H1 (cell line): Measurements from ENCODE around the gene FBXO45. TPM values are rescaled to one million over a fixed set of nuclear protein-coding genes. Genes with fewer than 3 reads are reported as not detected.
A peak's percentile ranks its signal among the peaks of the same experiment; 100 is the strongest.

Experiments
- CTCF ChIA-PET: fragments of 300-600 bp; sonication (Branson Sonifier 250); formaldehyde crosslinking; loops from one replicate; lab custom pipeline; 2021; ENCODE audit not compliant: partially characterized antibody; lab: Charles Lee
- POLR2A ChIA-PET: fragments of 300-600 bp; sonication (Branson Sonifier 250); formaldehyde crosslinking; loops from one replicate; lab custom pipeline; 2021; ENCODE audit warnings: inconsistent platforms; ENCODE audit not compliant: partially characterized antibody; lab: Charles Lee
- DNase-seq, 2 experiments: peaks; one replicate each; pipeline versions ENCODE4 v3.0.0 to v3.0.0-alpha.2; 2010 to 2022; ENCODE audit warnings: low spot score in 2 of 2, low read depth in 1 of 2, mixed read lengths in 1 of 2
- FAIRE-seq: peaks from 2 replicates; lab custom pipeline; 2011; peaks lifted over from hg19 to GRCh38; lab: Jason Lieb, UNC
- H2AFZ ChIP-seq: 2 replicates; pipeline ENCODE4 v1.8.1; 2012; ENCODE audit warnings: low read length, inconsistent platforms
- H2AK5ac ChIP-seq: 2 replicates; pipeline ENCODE4 v1.6.1; 2013; ENCODE audit warnings: low read depth, low read length
- H2BK120ac ChIP-seq: replicated peaks from 2 replicates; pipeline ENCODE3; 2013; ENCODE audit warnings: low read depth, low read length, inconsistent platforms
- H2BK12ac ChIP-seq: 2 replicates; pipeline ENCODE4 v1.6.1; 2013; ENCODE audit warnings: low read depth, low read length
- H2BK15ac ChIP-seq: 2 replicates; pipeline ENCODE4 v1.6.1; 2013; ENCODE audit warnings: low read length
- H2BK20ac ChIP-seq: 2 replicates; pipeline ENCODE4 v1.6.1; 2013; ENCODE audit warnings: low read length
- H2BK5ac ChIP-seq: 2 replicates; pipeline ENCODE4 v1.6.1; 2013; ENCODE audit warnings: low read depth, low read length
- H3K14ac ChIP-seq: 2 replicates; pipeline ENCODE4 v1.6.1; 2013; ENCODE audit warnings: inconsistent platforms; ENCODE audit not compliant: insufficient read length
- H3K18ac ChIP-seq: 2 replicates; pipeline ENCODE4 v1.6.1; 2013; ENCODE audit warnings: low read length; ENCODE audit errors: extremely low read depth
- H3K23ac ChIP-seq: 2 replicates; pipeline ENCODE4 v1.6.1; 2013; ENCODE audit warnings: inconsistent platforms; ENCODE audit not compliant: insufficient read length
- H3K23me2 ChIP-seq: 2 replicates; pipeline ENCODE4 v1.6.1; 2013; ENCODE audit warnings: low read depth, low read length
- H3K27ac ChIP-seq: 2 replicates; pipeline ENCODE4 v1.6.1; 2011; ENCODE audit warnings: low read depth, low read length, inconsistent platforms
- H3K27me3 ChIP-seq, 4 experiments: replicated peaks in 1 of 4; 1 replicate in 1 of 4; 2 replicates in 3 of 4; pipeline versions ENCODE4 v1.6.1 to v1.8.1; 2011 to 2013; ENCODE audit warnings: low read length in 3 of 4, mild to moderate bottlenecking in 3 of 4, inconsistent platforms in 2 of 4, mixed read lengths in 2 of 4, moderate library complexity in 1 of 4; ENCODE audit not compliant: control insufficient read depth in 3 of 4, insufficient read depth in 3 of 4; ENCODE audit errors: extremely low read depth in 1 of 4
- H3K36me3 ChIP-seq, 4 experiments: 2 replicates each; pipeline versions ENCODE4 v1.6.1 to v1.8.1; 2011 to 2013; ENCODE audit warnings: mild to moderate bottlenecking in 4 of 4, low read length in 3 of 4, moderate library complexity in 2 of 4, control low read depth in 1 of 4, inconsistent platforms in 1 of 4; ENCODE audit not compliant: insufficient read depth in 4 of 4, control insufficient read depth in 2 of 4
- H3K4ac ChIP-seq: replicated peaks from 2 replicates; pipeline ENCODE3; 2013; ENCODE audit warnings: low read length, low read depth, mixed read lengths, inconsistent platforms; ENCODE audit not compliant: insufficient read length
- H3K4me1 ChIP-seq, 4 experiments: replicated peaks in 1 of 4; 1 replicate in 1 of 4; 2 replicates in 3 of 4; pipeline versions ENCODE4 v1.6.1 to v1.8.1; 2011 to 2013; ENCODE audit warnings: low read length in 3 of 4, inconsistent platforms in 2 of 4, mixed read lengths in 1 of 4; ENCODE audit not compliant: insufficient read depth in 4 of 4, control insufficient read depth in 3 of 4
- H3K4me2 ChIP-seq, 2 experiments: 2 replicates each; pipeline versions ENCODE4 v1.6.1 to v1.8.1; 2011 to 2013; ENCODE audit warnings: low read depth in 2 of 2, low read length in 2 of 2, control low read depth in 1 of 2, inconsistent platforms in 1 of 2, mild to moderate bottlenecking in 1 of 2; ENCODE audit not compliant: insufficient read depth in 1 of 2
- H3K4me3 ChIP-seq, 4 experiments: fragments of 200-600, 300-600 bp in 1 of 4; sonication (generic), shearing (Covaris generic), sonication (Bioruptor Twin) in 1 of 4; 2 replicates each; pipeline versions ENCODE4 v1.5.1 to v1.8.1; 2011 to 2016; ENCODE audit warnings: low read length in 4 of 4, low read depth in 3 of 4, control low read depth in 2 of 4, inconsistent platforms in 2 of 4, mild to moderate bottlenecking in 2 of 4, mixed read lengths in 1 of 4, moderate library complexity in 1 of 4; ENCODE audit not compliant: insufficient read depth in 2 of 4; ENCODE audit errors: extremely low read depth in 1 of 4
- H3K56ac ChIP-seq: replicated peaks from 2 replicates; pipeline ENCODE3; 2013; ENCODE audit warnings: low read depth, mild to moderate bottlenecking, mixed read lengths, low read length, inconsistent platforms; ENCODE audit not compliant: insufficient read length
- H3K79me1 ChIP-seq: 2 replicates; pipeline ENCODE4 v1.6.1; 2013; ENCODE audit warnings: low read depth, low read length, control low read depth
- H3K79me2 ChIP-seq, 2 experiments: 2 replicates each; pipeline versions ENCODE4 v1.6.1 to v1.8.1; 2012 to 2013; ENCODE audit warnings: low read length in 2 of 2, mild to moderate bottlenecking in 2 of 2, inconsistent platforms in 1 of 2; ENCODE audit not compliant: insufficient read depth in 2 of 2, control insufficient read depth in 1 of 2
- H3K9ac ChIP-seq, 4 experiments: replicated peaks in 1 of 4; 1 replicate in 1 of 4; 2 replicates in 3 of 4; pipeline versions ENCODE4 v1.6.1 to v1.8.1; 2011 to 2013; ENCODE audit warnings: low read depth in 3 of 4, low read length in 3 of 4, control low read depth in 2 of 4, mild to moderate bottlenecking in 2 of 4, moderate library complexity in 2 of 4, inconsistent platforms in 1 of 4; ENCODE audit errors: extremely low read depth in 1 of 4
- H3K9me3 ChIP-seq, 2 experiments: 2 replicates each; pipeline versions ENCODE4 v1.6.1 to v1.8.1; 2012 to 2013; ENCODE audit warnings: mild to moderate bottlenecking in 2 of 2, moderate library complexity in 2 of 2, control low read depth in 1 of 2, inconsistent platforms in 1 of 2, low read depth in 1 of 2, low read length in 1 of 2, mixed read lengths in 1 of 2; ENCODE audit not compliant: insufficient read depth in 2 of 2
- H4K20me1 ChIP-seq, 2 experiments: replicated peaks in 1 of 2; 2 replicates each; pipeline versions ENCODE3 to v1.8.1; 2011 to 2013; ENCODE audit warnings: inconsistent platforms in 2 of 2, low read length in 2 of 2, mild to moderate bottlenecking in 1 of 2; ENCODE audit not compliant: insufficient read depth in 2 of 2, control insufficient read depth in 1 of 2
- H4K5ac ChIP-seq: 2 replicates; pipeline ENCODE4 v1.6.1; 2013; ENCODE audit warnings: low read length, low read depth, mixed read lengths, inconsistent platforms; ENCODE audit not compliant: insufficient read length
- H4K8ac ChIP-seq: 2 replicates; pipeline ENCODE4 v1.8.0; 2013; ENCODE audit warnings: mild to moderate bottlenecking, moderate library complexity, low read length, inconsistent platforms; ENCODE audit not compliant: insufficient read depth; ENCODE audit errors: extremely low read depth
- H4K91ac ChIP-seq: replicated peaks from 2 replicates; pipeline ENCODE3; 2013; ENCODE audit warnings: low read length, mixed read lengths, inconsistent platforms; ENCODE audit not compliant: insufficient read length
- GABPA ChIP-seq: IDR thresholded peaks from 2 replicates; pipeline ENCODE4 v1.6.1; 2011; ENCODE audit warnings: mild to moderate bottlenecking, low read length, moderate library complexity, borderline replicate concordance; ENCODE audit not compliant: insufficient read depth
- GTF2F1 ChIP-seq: IDR thresholded peaks from 2 replicates; pipeline ENCODE4 v1.6.1; 2012; ENCODE audit warnings: low read depth, low read length, improper control_type of control experiment, borderline replicate concordance
- KDM1A ChIP-seq: fragments of 200-600, 300-600 bp; sonication (generic); IDR thresholded peaks from 2 replicates; pipeline ENCODE4 v1.7.1; 2016; ENCODE audit warnings: mild to moderate bottlenecking, low read length, borderline replicate concordance
- TAF7 ChIP-seq: optimal IDR thresholded peaks from 2 replicates; pipeline ENCODE3; 2011; ENCODE audit warnings: low read depth, mild to moderate bottlenecking, inconsistent platforms, low read length, moderate library complexity, borderline replicate concordance
- WGBS, 2 experiments: shearing (Covaris generic) in 1 of 2; methylation state at CpG; one replicate each; pipeline versions ENCODE4 v1.1.6 to v1.1.7; 2013 to 2015; ENCODE audit warnings: low lambda C conversion rate in 2 of 2, mixed read lengths in 2 of 2, inconsistent platforms in 1 of 2, low coverage in 1 of 2, missing lambda C conversion rate in 1 of 2; ENCODE audit not compliant: insufficient replicate concordance in 2 of 2, insufficient coverage in 1 of 2, insufficient read length in 1 of 2; ENCODE audit errors: extremely low coverage in 1 of 2, missing lambda C conversion rate in 1 of 2; 5-methylcytosine and 5-hydroxymethylcytosine counted together
- polyA plus RNA-seq, 7 experiments: library from polyadenylated mRNA; depleted of rRNA in 3 of 7; stranded (reverse) in 5 of 7; unstranded in 2 of 7; fragments of >200 nt in 5 of 7; fragments of 200-250 nt in 2 of 7; gene quantifications; 1 replicate in 5 of 7; 2 replicates in 1 of 7; 4 replicates in 1 of 7; pipeline versions ENCODE4 v1.2.1 to v1.2.3, GENCODE V29; 2011 to 2013; ENCODE audit warnings: missing spikeins in 2 of 7, mixed read lengths in 2 of 7
- total RNA-seq: library from RNA; stranded (reverse); fragmentation: NEBNext Ultra II Directional; extraction: Animal tissue kit (Norgen Biotek cat#: 25700); gene quantifications from 2 replicates; pipeline ENCODE4 v1.2.1, GENCODE V29; 2021

Gene FBXO45
- total and polyA plus RNA-seq, 2 of the 8 experiments (the other 6 are each of a cell fraction or from before 2014, with no cell fraction given), result 5.2 to 19.4 TPM

- no peak overlapping the region for H4K8ac ChIP-seq
- H2AFZ ChIP-seq, result no peak overlapping the region
- no peaks in the 10 kb centered on the region for H3K27me3 ChIP-seq
- ChIA-PET CTCF (no interaction called here), POLR2A (no interaction called here)
- no peak for TF ChIP-seq GABPA
- TF ChIP-seq TAF7, result no peak
- TF ChIP-seq KDM1A, result 0 out of 2 replicates have a peak, but pooled peaks have one; percentile 43
- no peak for TF ChIP-seq GTF2F1
- no peak overlapping the region for H3K4ac ChIP-seq
- DNase-seq (no peak), FAIRE-seq (no peak)
- no peak overlapping the region for H3K4me3 ChIP-seq
- H2AK5ac ChIP-seq, result no peak overlapping the region
- no peak overlapping the region for H4K91ac ChIP-seq
- 96% methylated on average over 4 of the region's 4 CpGs; no CpG with 5 or more reads in 1 of the 2 experiments for WGBS, 2 experiments
- no peaks in the 10 kb centered on the region for H3K79me2 ChIP-seq
- H2BK15ac ChIP-seq, result no peak overlapping the region
- H3K4me1 ChIP-seq, result peaks cover 0 to 6% (median 3%) of the 10 kb centered on the region in 4 experiments; a peak in 4 of 7 replicates
- H3K9me3 ChIP-seq, result peaks cover 3 to 5% of the 10 kb centered on the region in 2 experiments; a peak in 2 of 4 replicates
- H3K9ac ChIP-seq, result no peak overlapping the region
- H3K14ac ChIP-seq, result no peak overlapping the region
- H3K36me3 ChIP-seq, result no peaks in the 10 kb centered on the region
- no peaks in the 10 kb centered on the region for H4K20me1 ChIP-seq
- no peak overlapping the region for H3K23ac ChIP-seq
- no peak overlapping the region for H3K4me2 ChIP-seq
- no peak overlapping the region for H4K5ac ChIP-seq
- no peaks in the 10 kb centered on the region for H3K79me1 ChIP-seq
- H3K23me2 ChIP-seq, result peaks cover 2% of the 10 kb centered on the region; the same call in 1 of the 2 replicates
- H3K56ac ChIP-seq, result no peak overlapping the region
- no peak overlapping the region for H3K18ac ChIP-seq
- H2BK20ac ChIP-seq, result no peak overlapping the region
- no peak overlapping the region for H2BK12ac ChIP-seq
- H2BK5ac ChIP-seq, result no peak overlapping the region
- no peak overlapping the region for H3K27ac ChIP-seq
- no peak overlapping the region for H2BK120ac ChIP-seq
Observed at GRCh38 chr3:196531418-196531817, 37.0 kb upstream of the FBXO45 start.
